GM18951 (cell line): Measurements from ENCODE around the gene SLAMF8.

Experiments
- POLR2A ChIP-seq: IDR thresholded peaks from 4 replicates; pipeline ENCODE4 v1.6.1; 2011; ENCODE audit warnings: mild to moderate bottlenecking; ENCODE audit not compliant: insufficient read length, insufficient read depth; ENCODE audit errors: extremely low read depth
- in situ Hi-C: fragments of 300-500 bp; cut with MboI; formaldehyde crosslinking; loops from one replicate; pipeline ENCODE4 v1.12.0; 2022; ENCODE audit warnings: low sequenced_read_pairs, mixed read lengths, inconsistent platforms; ENCODE audit not compliant: unreplicated experiment

Gene SLAMF8

DNA sequence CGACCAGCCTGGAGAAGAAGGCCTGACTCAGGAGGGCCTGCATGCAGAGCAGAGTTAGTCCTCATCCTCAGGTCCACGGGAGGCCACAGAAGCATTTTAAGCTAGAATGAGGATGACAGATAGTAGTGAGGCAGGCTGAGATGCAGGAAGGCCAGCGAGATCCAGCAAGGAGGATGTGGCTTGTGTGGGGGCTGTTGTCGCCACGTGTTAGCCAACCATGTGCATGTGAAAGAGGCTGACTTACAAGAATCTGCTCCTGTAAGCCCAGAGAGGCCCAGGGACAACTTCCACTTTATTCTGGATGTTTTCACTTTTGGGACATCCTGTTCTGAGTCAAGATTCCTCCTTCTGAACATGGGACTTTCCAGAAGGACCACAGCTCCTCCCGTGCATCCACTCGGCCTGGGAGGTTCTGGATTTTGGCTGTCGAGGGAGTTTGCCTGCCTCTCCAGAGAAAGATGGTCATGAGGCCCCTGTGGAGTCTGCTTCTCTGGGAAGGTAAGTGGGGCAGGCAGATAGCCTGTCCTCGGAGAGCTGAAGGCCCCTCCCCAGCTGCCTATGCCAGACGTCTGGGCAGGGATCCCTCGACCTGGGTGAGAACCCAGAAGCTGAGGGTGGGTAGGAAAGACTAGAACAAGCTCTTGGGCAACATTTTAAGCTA lies at the start of gene SLAMF8:
TSS of gene SLAMF8 (plus strand) at position 433 of the 661 bp plus-strand sequence. CDS start at position 459, 26 bp downstream.
- TF ChIP-seq POLR2A: no peak
- in situ Hi-C loops: no loop called here

DNA sequence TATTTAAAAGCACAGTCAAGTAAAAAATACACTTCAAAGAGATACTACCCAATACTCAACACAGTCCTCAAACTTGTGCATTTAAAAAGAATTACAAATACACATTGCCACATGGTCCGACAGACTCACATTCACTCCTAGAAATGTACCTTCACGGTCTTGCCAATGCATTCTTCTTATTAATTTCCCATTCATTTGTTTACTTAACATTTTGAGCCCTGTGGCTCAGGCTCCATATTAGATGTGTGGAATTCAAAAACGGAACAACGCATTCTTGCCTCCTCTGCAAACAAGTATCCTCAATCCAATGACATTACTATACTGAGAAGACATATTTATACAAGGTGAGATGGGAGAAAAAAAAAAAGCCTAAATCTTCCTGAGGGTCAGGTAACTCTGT lies 48.4 kb upstream of the SLAMF8 start:
- TF ChIP-seq POLR2A: no peak
- in situ Hi-C loops: no loop called here

DNA sequence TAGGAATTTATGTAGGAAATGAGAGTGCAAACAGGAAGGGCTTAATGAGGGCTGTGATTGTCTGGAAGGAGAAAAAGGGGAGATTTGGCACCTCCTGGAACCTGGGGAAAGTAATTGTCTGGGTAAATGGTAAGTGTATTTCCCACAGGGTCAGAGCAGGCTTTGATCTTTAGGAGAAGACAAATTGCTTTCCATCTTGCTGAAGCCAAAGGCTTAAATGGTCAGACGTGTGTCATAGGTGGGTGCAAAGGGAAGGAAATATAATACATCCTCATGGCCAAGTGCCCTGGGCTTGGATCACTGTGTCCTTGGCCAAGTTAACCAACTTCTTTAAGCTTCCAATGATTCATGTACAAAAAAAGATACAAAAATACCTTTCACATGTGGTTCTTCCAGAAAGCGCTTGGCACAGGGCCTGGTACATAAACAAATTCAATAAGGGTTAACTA lies 47.2 kb upstream of the SLAMF8 start:
- in situ Hi-C loops: no loop called here
- no peak for TF ChIP-seq POLR2A

DNA sequence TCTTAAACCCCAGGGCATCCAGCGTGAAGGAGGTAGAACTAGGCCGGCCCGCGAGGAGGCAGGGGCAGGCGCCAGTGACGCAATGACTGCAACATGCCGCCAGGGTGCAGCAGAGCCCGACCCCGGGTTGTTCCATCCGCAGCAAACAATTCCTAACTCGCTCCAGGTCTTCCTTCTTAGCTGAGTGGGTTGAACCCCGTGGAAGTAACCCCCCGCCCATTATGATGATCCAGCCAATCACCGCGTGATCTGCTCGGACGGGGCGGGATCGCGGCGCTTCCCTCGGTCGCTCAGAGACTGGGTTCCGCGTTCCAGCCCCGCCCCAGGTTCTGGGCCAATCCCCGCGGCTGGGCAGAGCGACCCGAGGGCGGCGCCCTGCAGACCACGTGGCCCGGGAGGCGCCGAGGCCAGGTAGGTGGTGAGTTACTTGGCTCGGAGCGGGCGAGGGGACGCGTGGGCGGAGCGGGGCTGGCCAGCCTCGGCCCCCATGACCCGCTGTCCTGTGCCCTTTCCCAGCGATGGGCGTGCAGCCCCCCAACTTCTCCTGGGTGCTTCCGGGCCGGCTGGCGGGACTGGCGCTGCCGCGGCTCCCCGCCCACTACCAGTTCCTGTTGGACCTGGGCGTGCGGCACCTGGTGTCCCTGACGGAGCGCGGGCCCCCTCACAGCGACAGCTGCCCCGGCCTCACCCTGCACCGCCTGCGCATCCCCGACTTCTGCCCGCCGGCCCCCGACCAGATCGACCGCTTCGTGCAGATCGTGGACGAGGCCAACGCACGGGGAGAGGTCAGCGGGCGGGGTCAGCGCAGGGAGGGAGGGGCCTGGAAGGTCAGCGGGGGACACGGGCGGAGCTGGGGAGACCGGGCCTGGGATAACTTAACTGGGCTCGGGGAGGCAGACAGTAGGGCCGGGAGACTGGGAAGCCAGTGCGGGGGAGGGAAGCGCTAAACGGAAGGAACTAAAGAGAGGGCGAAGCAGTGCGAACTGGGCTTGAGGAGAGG lies 45.8 kb upstream of the SLAMF8 start, which contains the start of gene DUSP23:
TSS of gene DUSP23 (plus strand) at position 380 of the 1,000 bp plus-strand sequence. CDS start at position 519, 139 bp downstream.
- peak; percentile 59 for TF ChIP-seq POLR2A
- in situ Hi-C loops: loop anchor here (10.0 kb wide), 1 partner anchor 224 kb away; no protein-coding TSS in a partner anchor

DNA sequence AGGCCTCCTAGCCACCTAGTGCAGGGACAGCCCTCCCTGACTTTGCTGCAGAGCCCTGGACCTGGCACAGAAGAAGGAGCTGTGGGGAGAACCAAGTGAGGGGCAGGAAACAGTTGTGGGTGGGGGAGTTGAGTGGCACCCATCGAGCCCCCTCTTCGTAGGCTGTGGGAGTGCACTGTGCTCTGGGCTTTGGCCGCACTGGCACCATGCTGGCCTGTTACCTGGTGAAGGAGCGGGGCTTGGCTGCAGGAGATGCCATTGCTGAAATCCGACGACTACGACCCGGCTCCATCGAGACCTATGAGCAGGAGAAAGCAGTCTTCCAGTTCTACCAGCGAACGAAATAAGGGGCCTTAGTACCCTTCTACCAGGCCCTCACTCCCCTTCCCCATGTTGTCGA lies 44.7 kb upstream of the SLAMF8 start:
- in situ Hi-C loops: loop anchor here (10.0 kb wide), 1 partner anchor 223 kb away; no protein-coding TSS in a partner anchor
- no peak for TF ChIP-seq POLR2A

DNA sequence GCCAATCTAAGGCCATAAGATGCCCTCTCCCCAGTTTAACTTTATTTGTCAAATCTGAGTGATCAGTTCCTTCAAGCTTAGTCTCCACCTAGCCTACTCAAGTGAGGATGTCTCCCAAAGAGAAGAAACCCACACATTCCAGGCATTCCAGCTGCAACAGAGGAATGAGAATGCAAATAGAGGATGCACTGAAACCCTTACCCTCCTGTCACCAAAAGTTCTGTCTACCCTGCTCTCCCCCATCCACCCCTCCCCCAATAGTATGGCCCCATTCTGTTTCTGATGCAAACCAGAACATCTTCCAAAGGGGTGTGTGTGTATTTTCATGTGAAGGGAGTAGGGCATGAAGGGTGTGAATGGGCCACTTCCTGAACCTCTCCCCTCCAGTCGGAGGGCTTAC lies 42.9 kb upstream of the SLAMF8 start:
- in situ Hi-C loops: loop anchor here (10.0 kb wide), 1 partner anchor 221 kb away; no protein-coding TSS in a partner anchor
- no peak for TF ChIP-seq POLR2A

DNA sequence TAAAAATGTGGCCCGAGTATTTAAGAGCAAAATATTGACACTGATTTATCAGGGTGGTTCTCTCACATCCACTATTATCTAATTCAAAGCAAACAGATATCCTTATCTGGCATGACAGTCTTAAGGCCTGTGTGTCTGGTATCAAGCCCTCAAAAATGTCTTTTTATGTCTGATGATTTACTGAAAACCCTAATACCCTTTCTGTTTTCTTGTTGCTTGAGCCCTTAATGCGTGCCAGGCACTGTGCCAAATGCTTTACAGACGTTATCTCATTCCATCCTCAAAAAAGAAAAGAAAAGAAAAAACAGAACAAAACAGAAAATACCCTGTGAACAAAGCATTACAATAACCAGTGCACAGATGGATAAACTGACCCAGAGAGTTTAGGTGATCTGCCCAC lies 40.2 kb upstream of the SLAMF8 start:
- TF ChIP-seq POLR2A: no peak
- in situ Hi-C loops: loop anchor here (10.0 kb wide), 1 partner anchor 218 kb away; no protein-coding TSS in a partner anchor

DNA sequence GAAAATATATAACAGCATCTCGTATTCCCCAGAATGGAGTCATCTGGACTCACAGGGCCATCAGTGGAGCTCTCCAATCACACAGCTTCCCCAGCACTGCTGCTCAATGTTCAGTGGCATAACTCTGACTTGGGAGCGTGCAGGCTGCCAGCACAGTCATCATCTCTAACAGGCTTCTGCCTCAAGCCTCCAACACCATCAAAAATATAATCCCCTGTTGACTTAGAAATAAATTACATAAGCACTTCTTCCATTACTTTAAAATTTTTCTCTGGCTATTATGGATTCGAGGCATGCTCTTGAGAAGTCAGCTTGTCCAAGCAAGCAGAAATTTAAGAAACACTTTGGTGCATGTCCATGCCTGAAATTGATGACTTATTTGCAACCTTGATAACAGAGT lies 39.7 kb upstream of the SLAMF8 start:
- in situ Hi-C loops: loop anchor here (10.0 kb wide), 1 partner anchor 218 kb away; no protein-coding TSS in a partner anchor
- TF ChIP-seq POLR2A: no peak

DNA sequence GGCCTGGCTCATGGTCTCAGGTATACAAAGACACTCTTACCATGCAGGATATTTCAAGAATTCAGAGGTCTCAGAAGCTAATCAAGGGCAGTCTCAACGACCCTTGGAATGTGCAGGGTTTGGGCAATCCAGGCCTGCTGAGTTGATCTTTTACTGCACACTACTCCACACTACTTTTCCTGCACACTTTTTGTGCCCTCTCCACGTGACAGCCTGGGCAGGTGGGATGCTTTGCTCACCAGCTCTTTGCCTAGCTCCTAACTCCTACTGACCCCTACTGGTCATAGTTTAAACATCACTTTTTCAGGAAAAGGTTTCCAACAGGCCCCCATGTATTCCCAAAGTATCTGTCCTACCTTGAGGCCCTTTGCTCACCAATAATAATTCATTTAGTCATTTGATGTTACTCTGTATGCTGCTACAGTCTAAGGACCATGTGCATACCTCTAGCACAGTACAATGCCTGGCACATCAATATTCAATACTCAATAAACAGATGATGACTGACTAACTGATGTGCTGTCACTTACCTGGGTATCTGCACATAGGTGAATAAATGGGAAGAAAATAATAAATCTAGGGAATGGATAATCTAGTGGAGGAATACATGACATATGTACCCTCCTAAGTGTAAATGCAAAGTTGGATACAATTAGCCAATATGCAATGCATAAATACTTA lies 36.3 kb upstream of the SLAMF8 start:
- TF ChIP-seq POLR2A: no peak
- in situ Hi-C loops: no loop called here

DNA sequence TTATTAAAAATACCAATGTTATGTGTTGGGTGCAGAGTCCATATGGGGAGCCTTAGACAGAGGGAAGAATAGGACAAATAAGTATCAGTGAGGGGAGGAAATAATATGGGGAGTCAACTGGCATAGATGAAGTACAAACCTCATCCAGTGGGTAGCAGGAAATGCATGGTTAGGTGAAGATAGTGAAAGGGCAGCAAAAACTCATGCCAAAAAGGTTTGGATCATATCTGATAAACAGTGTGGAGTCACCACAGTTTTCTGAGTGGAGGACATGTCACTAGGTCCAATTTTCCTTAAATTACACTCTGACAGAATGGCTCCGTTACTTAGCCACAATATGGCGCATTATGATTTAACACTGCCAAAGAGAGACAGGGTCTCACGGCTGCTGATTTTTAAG lies 35.6 kb upstream of the SLAMF8 start:
- TF ChIP-seq POLR2A: no peak
- in situ Hi-C loops: no loop called here

DNA sequence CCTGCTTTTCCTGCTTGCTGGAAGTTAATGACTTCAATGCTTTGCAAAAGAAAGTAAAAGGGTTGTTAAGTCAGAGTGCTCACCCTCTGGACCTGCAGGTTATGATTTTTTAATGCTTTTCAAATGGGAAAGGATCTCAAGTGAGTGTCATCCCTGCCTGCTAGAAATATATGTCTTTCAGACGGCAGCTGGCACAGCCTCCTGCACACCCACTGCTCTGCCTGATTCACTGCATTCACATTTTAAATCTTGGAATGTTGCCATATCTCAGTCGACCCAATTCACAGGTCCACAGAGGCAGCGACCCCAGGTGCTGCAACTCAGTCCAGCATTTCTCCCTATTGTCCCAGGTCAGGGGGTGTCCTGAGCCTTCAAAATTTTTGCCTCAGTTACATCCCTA lies 35.2 kb upstream of the SLAMF8 start:
- in situ Hi-C loops: no loop called here
- TF ChIP-seq POLR2A: no peak

DNA sequence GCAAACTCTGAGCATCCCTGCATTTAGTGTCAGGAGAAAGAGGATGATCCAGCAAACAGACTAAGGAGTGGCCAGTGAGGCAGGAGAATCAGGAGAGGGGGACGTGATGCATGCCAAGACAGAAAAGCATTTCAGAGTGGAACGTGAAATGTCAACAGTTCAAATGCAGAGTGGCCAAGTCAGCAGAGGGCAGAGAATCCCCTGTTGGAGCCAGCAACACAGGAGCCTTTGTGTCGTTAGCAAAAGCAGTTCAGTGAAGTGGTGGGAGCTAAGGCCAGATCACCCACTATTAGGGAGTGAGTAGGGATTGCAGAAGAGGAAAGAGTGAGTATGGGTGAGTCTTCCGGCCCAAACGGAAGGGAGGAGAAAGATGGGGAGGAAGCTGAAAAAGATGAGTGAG lies 31.1 kb upstream of the SLAMF8 start:
- in situ Hi-C loops: loop anchor here (5.0 kb wide), 1 partner anchor 97 kb away; no protein-coding TSS in a partner anchor
- no peak for TF ChIP-seq POLR2A
